Nephron (organoid): ENCODE data around the gene C2CD4C.

ENCODE experiments used
- H3K27ac Mint-ChIP-seq, 3 experiments: 2 replicates each; pipeline ENCODE4 v1.8.0; 2020; ENCODE audit warnings: mixed read lengths in 3 of 3, mild to moderate bottlenecking in 2 of 3, moderate library complexity in 1 of 3
- H3K27me3 Mint-ChIP-seq: 2 replicates; pipeline ENCODE4 v1.8.0; 2021; ENCODE audit warnings: low read depth, mild to moderate bottlenecking, moderate library complexity, mixed read lengths
- H3K36me3 Mint-ChIP-seq: 2 replicates; pipeline ENCODE4 v1.8.0; 2020; ENCODE audit warnings: low read depth, mixed read lengths
- H3K4me1 Mint-ChIP-seq: 2 replicates; pipeline ENCODE4 v1.8.0; 2020; ENCODE audit warnings: mixed read lengths
- H3K4me3 Mint-ChIP-seq, 3 experiments: 2 replicates each; pipeline ENCODE4 v1.8.0; 2020; ENCODE audit warnings: mild to moderate bottlenecking in 3 of 3, mixed read lengths in 3 of 3, moderate library complexity in 2 of 3
- H3K9me3 Mint-ChIP-seq: 2 replicates; pipeline ENCODE4 v1.8.0; 2020; ENCODE audit warnings: mixed read lengths
- TF ChIP-seq, protein P1 (sequence below), 3 experiments: fragments of 200-600 bp; sonication (generic); IDR thresholded peaks; one replicate each; pipeline ENCODE4 v1.5.0; 2021; ENCODE audit warnings: antibody characterized with exemption in 3 of 3; ENCODE audit not compliant: unreplicated experiment in 3 of 3

The C2CD4C gene

DNA sequence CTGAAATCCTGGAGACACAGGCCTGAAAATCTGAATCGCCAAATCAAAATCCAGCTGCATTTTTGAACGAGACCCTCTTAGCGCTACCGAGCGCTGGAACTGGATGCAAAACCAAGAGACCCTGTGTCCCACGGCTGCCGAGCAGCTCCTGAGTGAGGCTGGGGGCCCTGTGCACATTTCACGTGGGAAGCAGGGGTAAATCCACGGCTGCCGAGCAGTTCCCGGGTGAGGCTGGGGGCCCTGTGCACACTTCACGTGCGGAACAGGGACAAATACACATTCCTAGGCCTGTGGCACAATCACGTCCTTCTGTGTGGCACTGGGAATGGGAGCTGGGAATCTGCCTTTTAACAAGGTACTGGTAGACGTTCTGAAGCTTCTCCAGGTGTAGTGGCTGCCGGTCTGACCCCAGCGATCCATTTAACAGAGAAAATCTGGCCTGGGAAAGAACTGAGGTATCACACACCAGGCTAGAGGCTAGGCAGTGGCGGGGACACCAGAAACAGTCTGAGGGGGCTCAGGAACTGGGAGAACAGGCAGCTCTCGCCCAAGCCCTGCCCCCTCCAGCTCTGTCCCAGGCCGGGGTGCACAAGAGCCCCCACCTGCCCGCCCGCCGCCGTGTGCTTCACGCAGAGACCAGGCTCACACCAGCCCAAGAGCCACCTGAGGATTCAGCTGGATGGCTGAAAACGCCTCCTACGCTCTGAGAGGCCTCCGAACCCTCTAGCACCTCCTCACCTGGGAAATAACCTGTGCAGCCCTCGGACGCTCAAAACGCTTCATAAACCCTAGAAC is 11.0 kb upstream of the C2CD4C start:
- TF ChIP-seq, protein P1, sequence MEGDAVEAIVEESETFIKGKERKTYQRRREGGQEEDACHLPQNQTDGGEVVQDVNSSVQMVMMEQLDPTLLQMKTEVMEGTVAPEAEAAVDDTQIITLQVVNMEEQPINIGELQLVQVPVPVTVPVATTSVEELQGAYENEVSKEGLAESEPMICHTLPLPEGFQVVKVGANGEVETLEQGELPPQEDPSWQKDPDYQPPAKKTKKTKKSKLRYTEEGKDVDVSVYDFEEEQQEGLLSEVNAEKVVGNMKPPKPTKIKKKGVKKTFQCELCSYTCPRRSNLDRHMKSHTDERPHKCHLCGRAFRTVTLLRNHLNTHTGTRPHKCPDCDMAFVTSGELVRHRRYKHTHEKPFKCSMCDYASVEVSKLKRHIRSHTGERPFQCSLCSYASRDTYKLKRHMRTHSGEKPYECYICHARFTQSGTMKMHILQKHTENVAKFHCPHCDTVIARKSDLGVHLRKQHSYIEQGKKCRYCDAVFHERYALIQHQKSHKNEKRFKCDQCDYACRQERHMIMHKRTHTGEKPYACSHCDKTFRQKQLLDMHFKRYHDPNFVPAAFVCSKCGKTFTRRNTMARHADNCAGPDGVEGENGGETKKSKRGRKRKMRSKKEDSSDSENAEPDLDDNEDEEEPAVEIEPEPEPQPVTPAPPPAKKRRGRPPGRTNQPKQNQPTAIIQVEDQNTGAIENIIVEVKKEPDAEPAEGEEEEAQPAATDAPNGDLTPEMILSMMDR (IDR thresholded peaks at IDR 0.05; ENCODE audit: unreplicated experiment in 3 of 3), result no peak
- no peaks in the 10 kb centered on the region for H3K9me3 Mint-ChIP-seq
- H3K4me1 Mint-ChIP-seq, result peaks cover 5% of the 10 kb centered on the region
- peaks cover 21% of the 10 kb centered on the region for H3K36me3 Mint-ChIP-seq
- peak overlapping the region in 1 of 3 experiments; percentile 18 for H3K27ac Mint-ChIP-seq
- no peak overlapping the region for H3K4me3 Mint-ChIP-seq
- H3K27me3 Mint-ChIP-seq, result no peaks in the 10 kb centered on the region

DNA sequence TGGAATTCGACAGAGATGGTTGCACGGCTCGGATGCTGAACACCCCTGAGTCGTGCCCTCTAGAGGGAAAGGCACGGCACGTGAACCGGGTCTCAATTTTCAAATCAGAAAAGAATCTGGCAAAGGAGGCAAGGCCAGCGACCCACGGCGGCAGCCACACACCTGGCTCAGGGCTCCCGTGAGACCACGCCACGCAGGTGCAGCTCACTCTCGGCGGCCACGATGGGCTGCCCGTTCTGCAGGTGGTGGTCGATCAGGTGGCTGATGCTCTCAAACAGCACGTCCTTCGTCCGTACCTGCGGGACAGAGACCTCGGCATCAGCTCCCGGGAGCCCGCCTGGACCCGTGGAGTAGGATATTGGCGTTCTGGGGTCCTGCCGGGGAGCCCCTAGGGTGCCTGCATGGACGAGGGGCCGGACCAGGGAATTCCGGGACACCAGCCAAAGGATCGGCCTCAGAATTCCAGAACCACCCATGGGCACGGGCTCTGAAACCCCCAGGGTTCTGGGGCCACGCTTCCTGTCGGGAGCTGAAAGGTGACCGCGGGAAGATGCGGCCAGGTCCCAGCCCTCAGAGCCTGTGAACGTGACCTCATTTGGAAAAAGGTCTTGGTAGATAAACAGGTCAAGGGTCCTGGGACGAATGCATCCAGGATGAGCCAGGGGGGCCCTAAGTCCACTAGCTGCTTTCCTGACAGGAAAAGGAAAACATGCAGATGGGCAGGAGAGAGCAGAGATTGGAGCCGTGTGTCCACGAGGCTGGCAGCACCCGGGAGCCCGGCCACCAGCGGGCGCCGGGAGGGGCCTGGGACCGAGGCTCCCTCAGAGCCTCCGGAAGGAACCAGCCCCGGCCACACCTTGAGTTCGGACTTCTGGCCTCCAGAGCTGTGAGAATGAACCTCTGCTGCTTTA is 10.1 kb upstream of the C2CD4C start:
- Mint-ChIP-seq H3K27me3 (no peaks in the 10 kb centered on the region), H3K4me3 (no peak overlapping the region), H3K4me1 (peaks cover 5% of the 10 kb centered on the region), H3K27ac (peak overlapping the region in 2 of 3 experiments; percentile 59 to 73), H3K36me3 (peaks cover 19% of the 10 kb centered on the region), H3K9me3 (no peaks in the 10 kb centered on the region)
- TF ChIP-seq, protein P1 (IDR thresholded peaks at IDR 0.05; ENCODE audit: unreplicated experiment in 3 of 3), result no peak

DNA sequence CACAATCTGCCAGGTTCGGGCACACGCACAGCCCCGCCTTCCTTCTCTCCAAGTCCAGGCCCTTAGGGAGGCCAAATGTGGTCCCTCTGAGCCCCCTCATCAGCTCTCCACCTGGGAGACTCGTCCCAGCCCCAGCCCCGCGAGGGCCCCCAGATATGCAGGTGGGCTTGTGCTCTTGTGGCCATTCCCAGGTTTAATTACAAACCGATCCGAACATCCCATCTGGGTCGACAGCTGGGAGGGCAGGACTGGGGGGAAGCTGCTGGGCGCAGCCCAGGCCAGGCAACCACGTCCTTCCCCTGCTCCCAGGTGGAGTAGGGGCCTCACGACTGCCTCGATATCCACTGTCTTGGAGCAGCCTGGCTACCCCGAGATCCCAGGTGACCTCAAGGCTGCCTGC is 7.5 kb upstream of the C2CD4C start:
- Mint-ChIP-seq H3K9me3 (no peaks in the 10 kb centered on the region), H3K4me3 (no peak overlapping the region), H3K36me3 (peaks cover 10% of the 10 kb centered on the region), H3K27ac (no peak overlapping the region), H3K27me3 (no peaks in the 10 kb centered on the region), H3K4me1 (peaks cover 11% of the 10 kb centered on the region)
- TF ChIP-seq, protein P1 (IDR thresholded peaks at IDR 0.05; ENCODE audit: unreplicated experiment in 3 of 3), result no peak

DNA sequence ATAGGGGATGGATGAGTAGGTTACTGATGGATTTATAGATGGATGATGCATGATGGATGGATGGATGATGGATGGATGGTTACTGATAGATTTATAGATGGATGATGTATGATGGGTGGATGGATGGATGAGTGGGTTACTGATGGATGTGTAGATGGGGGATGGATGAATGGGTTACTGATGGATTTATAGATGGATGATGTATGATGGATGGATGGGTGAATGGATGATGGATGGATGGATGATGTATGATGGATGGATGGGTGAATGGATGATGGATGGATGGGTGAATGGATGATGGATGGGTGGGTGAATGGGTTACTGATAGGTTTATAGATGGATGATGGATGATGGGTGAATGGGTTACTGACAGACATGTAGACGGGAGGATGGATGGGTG is 6.3 kb upstream of the C2CD4C start:
- no peak overlapping the region for H3K27ac Mint-ChIP-seq
- peaks cover 11% of the 10 kb centered on the region for H3K4me1 Mint-ChIP-seq
- no peaks in the 10 kb centered on the region for H3K9me3 Mint-ChIP-seq
- H3K36me3 Mint-ChIP-seq, result peaks cover 1% of the 10 kb centered on the region
- H3K4me3 Mint-ChIP-seq, result no peak overlapping the region
- no peaks in the 10 kb centered on the region for H3K27me3 Mint-ChIP-seq
- TF ChIP-seq, protein P1 (IDR thresholded peaks at IDR 0.05; ENCODE audit: unreplicated experiment in 3 of 3), result no peak

DNA sequence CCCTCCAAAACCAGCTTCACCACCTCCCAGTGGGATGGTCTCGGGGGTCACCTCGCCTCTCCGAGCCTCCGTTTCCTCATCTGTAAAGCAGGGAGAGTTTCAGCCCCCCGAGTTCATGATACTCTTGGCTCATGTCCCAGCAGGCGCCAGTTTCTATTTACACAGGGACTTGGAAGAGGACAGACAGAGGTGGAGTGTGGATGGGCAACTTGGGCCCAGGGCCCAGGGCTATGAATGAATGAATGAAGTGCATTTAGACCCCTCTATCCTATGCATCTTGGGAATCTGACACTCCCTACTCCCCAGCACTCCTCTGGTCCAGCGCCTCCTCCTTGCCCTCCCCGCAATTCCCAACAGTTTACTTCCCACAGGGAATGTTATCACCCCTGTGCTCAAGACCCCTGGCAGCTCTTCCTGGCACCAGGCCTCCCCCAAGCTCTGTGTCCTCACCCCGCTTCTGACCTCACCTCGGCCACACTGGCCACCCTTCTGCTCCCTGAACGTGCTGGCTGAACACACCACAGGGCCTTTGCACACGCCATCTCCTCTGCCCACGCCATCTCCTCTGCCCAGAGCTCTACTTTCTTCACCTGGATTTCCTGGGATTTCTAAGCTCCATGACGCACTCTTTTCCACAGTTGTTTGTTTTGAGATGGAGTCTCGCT is 4.9 kb upstream of the C2CD4C start:
- H3K27me3 Mint-ChIP-seq, result peaks cover 5% of the 10 kb centered on the region
- no peak overlapping the region for H3K4me3 Mint-ChIP-seq
- H3K27ac Mint-ChIP-seq, result no peak overlapping the region
- TF ChIP-seq, protein P1 (IDR thresholded peaks at IDR 0.05; ENCODE audit: unreplicated experiment in 3 of 3), result no peak
- peaks cover 16% of the 10 kb centered on the region for H3K4me1 Mint-ChIP-seq
- H3K9me3 Mint-ChIP-seq, result no peaks in the 10 kb centered on the region
- no peaks in the 10 kb centered on the region for H3K36me3 Mint-ChIP-seq
